Right forelimb (tissue), 1 donor: ENCODE data around the gene KIF21A.

ENCODE experiments used
- DNase-seq: peaks from one replicate; pipeline ENCODE4 v3.0.0-alpha.2; 2018

The KIF21A gene

GRCh38 chr12:39389399-39390150 lies 53.3 kb downstream of the KIF21A start:
- DNase-seq, result no peak

GRCh38 chr12:39386335-39386734 lies 56.6 kb downstream of the KIF21A start:
- DNase-seq, result no peak

- no peak for DNase-seq
Measured at GRCh38 chr12:39383114-39383513, 59.8 kb downstream of the KIF21A start.

GRCh38 chr12:39380090-39380489 lies 62.8 kb downstream of the KIF21A start:
- DNase-seq, result no peak

GRCh38 chr12:39378341-39378740 lies 64.6 kb downstream of the KIF21A start:
- DNase-seq, result no peak

- DNase-seq, result no peak
Measured at GRCh38 chr12:39375206-39375808, 67.6 kb downstream of the KIF21A start.

- no peak for DNase-seq
Measured at GRCh38 chr12:39372929-39373328, 70.0 kb downstream of the KIF21A start.

GRCh38 chr12:39372204-39372925 lies 70.6 kb downstream of the KIF21A start:
- DNase-seq, result no peak

- no peak for DNase-seq
Measured at GRCh38 chr12:39369756-39370155, 73.2 kb downstream of the KIF21A start.

GRCh38 chr12:39368891-39369290 lies 74.0 kb downstream of the KIF21A start:
- DNase-seq, result no peak

GRCh38 chr12:39368096-39368495 lies 74.8 kb downstream of the KIF21A start:
- no peak for DNase-seq

- DNase-seq, result no peak
Measured at GRCh38 chr12:39367494-39367893, 75.4 kb downstream of the KIF21A start.

- no peak for DNase-seq
Measured at GRCh38 chr12:39365364-39366001, 77.4 kb downstream of the KIF21A start.

GRCh38 chr12:39364196-39364595 lies 78.7 kb downstream of the KIF21A start:
- no peak for DNase-seq

GRCh38 chr12:39359645-39360044 lies 83.3 kb downstream of the KIF21A start:
- no peak for DNase-seq

- no peak for DNase-seq
Measured at GRCh38 chr12:39357041-39357440, 85.9 kb downstream of the KIF21A start.

GRCh38 chr12:39355841-39356240 lies 87.1 kb downstream of the KIF21A start:
- DNase-seq, result no peak

GRCh38 chr12:39354955-39355354 lies 88.0 kb downstream of the KIF21A start:
- DNase-seq, result no peak

- no peak for DNase-seq
Measured at GRCh38 chr12:39352471-39353017, 90.4 kb downstream of the KIF21A start.

- DNase-seq, result no peak
Measured at GRCh38 chr12:39351153-39351552, 91.8 kb downstream of the KIF21A start.

GRCh38 chr12:39348941-39349626 lies 93.8 kb downstream of the KIF21A start:
- DNase-seq, result no peak

GRCh38 chr12:39348523-39348922 lies 94.4 kb downstream of the KIF21A start:
- DNase-seq, result no peak

GRCh38 chr12:39344926-39345325 lies 98.0 kb downstream of the KIF21A start:
- DNase-seq, result no peak
